ENCODE measurements around the gene BAIAP2. TPM values are rescaled to one million over a fixed set of nuclear protein-coding genes. Genes with fewer than 3 reads are reported as not detected.
A peak's percentile ranks its signal among the peaks of the same experiment; 100 is the strongest.

BAIAP2 gene
- total RNA-seq, 2 experiments from 2014 or later = 3.3 to 3.6 TPM

DNA sequence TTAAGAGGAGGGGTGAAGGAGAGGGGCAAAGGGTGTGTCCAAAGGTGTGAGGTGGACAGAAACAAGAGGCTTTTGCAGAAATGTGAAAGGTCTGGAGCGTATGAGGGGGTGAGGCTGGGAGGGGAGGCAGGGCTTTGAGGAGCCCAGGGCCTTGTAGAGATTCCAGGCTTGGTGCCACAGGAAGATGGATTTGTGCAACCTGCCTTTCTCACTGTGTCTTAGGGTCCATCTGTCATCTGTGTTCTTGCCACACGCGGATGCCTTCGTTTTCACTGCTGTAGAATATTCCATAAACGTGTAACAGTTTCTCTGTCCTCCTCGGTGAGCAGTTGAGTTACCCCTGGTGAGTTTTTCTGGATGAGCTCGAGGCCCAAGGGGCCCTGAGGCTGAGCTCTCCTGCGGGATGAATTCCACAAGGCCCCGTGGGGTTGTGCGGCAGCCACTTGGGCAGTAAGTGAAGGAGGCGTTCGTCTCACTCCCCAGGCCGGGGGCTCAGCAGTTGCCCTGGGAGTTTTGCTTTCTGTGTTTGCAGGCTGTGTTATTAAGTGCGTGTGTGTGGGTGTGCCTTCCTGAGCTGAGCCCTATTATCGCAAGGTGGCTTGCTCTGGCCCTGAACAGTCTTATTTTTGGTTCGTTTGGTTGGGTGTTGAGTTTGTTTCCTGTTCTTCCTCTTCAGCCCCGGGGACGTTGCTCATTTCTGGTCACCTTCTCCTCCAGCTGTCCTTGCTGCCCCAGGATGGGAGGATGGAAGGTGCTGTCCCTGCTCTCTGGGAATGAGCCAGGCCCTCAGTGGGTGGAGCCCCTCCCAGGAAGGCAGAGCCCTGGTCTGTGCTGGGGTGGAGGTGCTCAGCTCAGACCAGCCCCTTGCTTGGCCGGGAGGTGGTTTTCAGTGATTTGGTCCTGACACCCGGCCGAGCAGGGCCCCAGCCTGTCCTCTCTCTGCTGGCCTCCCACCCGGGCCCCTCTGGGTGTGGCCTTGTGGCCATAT, 28.4 kb downstream of the BAIAP2 start:
- peaks cover 2% of the 10 kb centered on the region for H3K4me1 Mint-ChIP-seq (ENCODE audit: low read depth)
- intact Hi-C loops (cut with micrococcal nuclease) = no loop called here
- no peak overlapping the region for H3K27ac Mint-ChIP-seq
- H3K27me3 Mint-ChIP-seq = no peaks in the 10 kb centered on the region
- H3K4me3 Mint-ChIP-seq = no peak overlapping the region
- no peaks in the 10 kb centered on the region for H3K36me3 Mint-ChIP-seq
- POLR2A ChIA-PET = no interaction called here
- DNase-seq = peak; percentile 19
- no peaks in the 10 kb centered on the region for H3K9me3 Mint-ChIP-seq
- CTCF ChIA-PET = interaction anchor here (1.2 kb wide), 1 partner anchor 40 kb away, joined by 4 read pairs; no protein-coding TSS in a partner anchor

DNA sequence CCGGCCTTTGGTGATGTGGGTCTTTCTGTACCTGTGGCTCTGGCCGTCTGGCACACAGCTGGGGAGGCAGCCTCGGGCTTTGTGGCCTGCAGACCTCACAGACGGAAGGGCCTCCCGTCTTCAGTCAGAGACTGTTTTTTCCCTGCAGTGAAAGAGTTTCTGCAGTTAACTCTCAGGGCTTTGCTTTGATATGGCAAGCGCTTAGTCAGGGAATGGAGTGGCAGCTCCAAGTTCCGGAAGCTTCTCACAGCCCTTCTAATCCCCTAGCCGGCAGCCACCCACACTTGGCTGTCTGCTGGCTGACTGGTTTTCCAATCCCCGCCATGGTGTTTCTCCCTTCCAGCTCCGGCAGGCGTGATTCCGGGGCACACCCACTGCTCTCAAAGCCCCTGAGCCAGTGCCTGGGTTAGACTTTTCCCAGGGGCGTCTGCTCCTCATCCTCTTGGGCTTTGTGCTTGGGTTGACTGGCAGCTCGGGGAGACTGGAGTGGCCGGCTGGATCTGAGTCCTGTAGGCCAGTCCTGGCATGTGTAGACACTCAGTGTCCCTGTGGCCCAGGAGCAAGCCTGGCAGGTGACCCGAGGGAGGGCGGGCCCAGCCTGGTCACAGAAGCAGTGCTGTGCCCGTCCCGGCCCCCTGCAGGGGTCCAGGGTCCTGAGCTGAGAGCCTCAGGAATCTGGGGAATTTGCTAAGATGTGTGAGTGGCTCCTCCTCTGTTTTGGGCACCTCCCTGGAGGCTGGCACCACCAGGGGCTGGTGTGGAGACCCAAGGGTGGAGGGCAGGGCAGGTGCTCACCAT, 29.9 kb downstream of the BAIAP2 start:
- Mint-ChIP-seq H3K36me3 (no peaks in the 10 kb centered on the region), H3K27me3 (no peaks in the 10 kb centered on the region), H3K4me1 (ENCODE audit: low read depth) (peaks cover 2% of the 10 kb centered on the region), H3K27ac (no peak overlapping the region), H3K4me3 (no peak overlapping the region), H3K9me3 (no peaks in the 10 kb centered on the region)
- CTCF ChIA-PET = interaction anchor here (1.0 to 1.2 kb wide), 2 partner anchors 37 to 41 kb away, joined by 3 to 4 read pairs; no protein-coding TSS in a partner anchor
- no peak for DNase-seq
- POLR2A ChIA-PET = no interaction called here
- intact Hi-C loops (cut with micrococcal nuclease) = no loop called here

DNA sequence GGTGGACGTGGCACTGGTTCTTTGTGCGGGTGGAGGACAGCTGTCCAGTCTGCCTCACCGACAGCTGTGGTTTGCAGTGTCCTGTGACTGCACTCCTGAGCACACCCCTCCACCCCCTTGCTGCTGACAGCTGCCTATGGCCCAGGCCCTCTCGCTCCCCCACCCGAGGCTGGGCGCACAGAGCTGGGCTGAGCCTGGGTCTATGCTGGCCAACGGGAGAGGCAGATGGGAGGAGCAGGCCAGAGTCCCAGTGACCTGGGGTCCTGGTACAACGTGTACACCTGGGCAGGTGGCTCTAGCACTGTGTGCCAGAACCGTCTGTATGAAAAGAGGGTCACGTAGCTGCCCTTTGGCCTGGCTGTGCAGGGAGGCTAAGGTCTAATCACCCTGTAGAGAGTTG, 30.5 kb downstream of the BAIAP2 start:
- Mint-ChIP-seq H3K27ac (no peak overlapping the region), H3K27me3 (no peaks in the 10 kb centered on the region), H3K4me1 (ENCODE audit: low read depth) (peaks cover 2% of the 10 kb centered on the region), H3K9me3 (no peaks in the 10 kb centered on the region), H3K4me3 (no peak overlapping the region), H3K36me3 (no peaks in the 10 kb centered on the region)
- ChIA-PET CTCF (no interaction called here), POLR2A (no interaction called here)
- intact Hi-C loops (cut with micrococcal nuclease) = no loop called here
- DNase-seq = no peak

GRCh38 chr17:81066072-81066471, 31.1 kb downstream of the BAIAP2 start:
- ChIA-PET POLR2A (no interaction called here), CTCF (no interaction called here)
- intact Hi-C loops (cut with micrococcal nuclease) = no loop called here
- H3K36me3 Mint-ChIP-seq = no peaks in the 10 kb centered on the region
- no peak overlapping the region for H3K27ac Mint-ChIP-seq
- H3K9me3 Mint-ChIP-seq = no peaks in the 10 kb centered on the region
- no peak for DNase-seq
- no peaks in the 10 kb centered on the region for H3K27me3 Mint-ChIP-seq
- H3K4me1 Mint-ChIP-seq (ENCODE audit: low read depth) = peaks cover 2% of the 10 kb centered on the region
- H3K4me3 Mint-ChIP-seq = no peak overlapping the region

GRCh38 chr17:81066771-81067315, 31.9 kb downstream of the BAIAP2 start:
- ChIA-PET CTCF (no interaction called here), POLR2A (no interaction called here)
- intact Hi-C loops (cut with micrococcal nuclease) = no loop called here
- H3K9me3 Mint-ChIP-seq = no peaks in the 10 kb centered on the region
- DNase-seq = no peak
- no peaks in the 10 kb centered on the region for H3K36me3 Mint-ChIP-seq
- H3K4me1 Mint-ChIP-seq (ENCODE audit: low read depth) = peaks cover 2% of the 10 kb centered on the region
- no peak overlapping the region for H3K27ac Mint-ChIP-seq
- H3K27me3 Mint-ChIP-seq = no peaks in the 10 kb centered on the region
- no peak overlapping the region for H3K4me3 Mint-ChIP-seq

DNA sequence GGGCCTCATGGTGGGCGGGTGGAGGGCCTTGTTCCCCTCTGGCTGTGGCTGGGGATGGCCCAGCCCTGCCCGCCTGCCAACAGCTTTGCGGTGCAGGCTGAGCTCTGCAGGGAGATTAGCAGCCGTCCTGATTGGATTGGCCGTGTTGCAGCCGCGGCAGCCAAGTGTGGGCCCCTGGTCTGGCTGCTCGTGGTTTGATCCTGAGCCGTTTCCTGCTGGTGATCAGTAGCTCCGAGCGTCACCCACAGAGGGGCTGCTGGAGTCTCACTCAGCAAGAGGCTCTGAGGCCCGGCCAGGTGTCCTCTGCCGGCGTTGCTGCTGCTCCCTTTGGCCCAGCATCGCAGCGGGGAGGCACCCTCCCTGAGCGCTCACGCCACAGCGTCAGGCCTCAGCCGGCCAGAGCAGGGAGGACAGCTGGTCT, 32.5 kb downstream of the BAIAP2 start:
- no peak for DNase-seq
- Mint-ChIP-seq H3K27me3 (no peaks in the 10 kb centered on the region), H3K4me1 (ENCODE audit: low read depth) (peaks cover 2% of the 10 kb centered on the region), H3K36me3 (no peaks in the 10 kb centered on the region), H3K27ac (no peak overlapping the region), H3K9me3 (no peaks in the 10 kb centered on the region), H3K4me3 (no peak overlapping the region)
- intact Hi-C loops (cut with micrococcal nuclease) = no loop called here
- ChIA-PET CTCF (no interaction called here), POLR2A (no interaction called here)

DNA sequence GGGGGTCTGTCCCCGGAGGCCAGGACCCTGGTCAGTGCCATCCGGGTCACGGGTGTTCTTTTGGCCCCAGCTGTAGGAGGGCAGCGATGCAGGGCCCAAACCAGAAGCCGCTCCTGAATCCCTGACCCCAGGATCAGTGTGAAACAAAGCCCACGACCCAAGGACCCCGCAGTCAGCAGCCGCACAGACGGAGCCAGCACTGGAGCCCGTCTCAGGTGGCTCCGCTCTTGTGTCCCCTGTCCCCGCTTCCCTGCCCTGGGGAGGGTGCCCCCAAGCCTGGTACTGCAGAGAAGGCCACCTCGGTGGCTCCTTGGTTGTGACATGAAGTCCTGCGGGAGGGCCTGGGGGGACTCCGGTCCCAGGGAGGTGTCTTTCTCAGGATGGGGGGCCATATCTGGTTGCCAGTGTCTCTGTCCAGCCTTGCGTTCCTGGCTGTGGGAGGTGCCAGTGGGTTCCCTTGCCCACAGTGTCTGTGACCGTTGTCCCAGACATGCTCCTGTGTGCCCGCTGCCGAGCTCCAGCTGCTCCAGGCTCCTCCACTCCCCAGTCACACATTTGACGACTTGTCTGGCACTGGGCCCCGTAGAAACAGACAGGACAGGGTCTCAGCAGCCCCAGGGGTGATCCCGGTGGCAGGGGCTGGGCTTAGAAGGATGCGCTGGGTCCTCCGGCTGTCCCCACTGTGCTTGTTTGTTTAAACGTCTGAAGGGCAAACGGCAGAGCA, 33.6 kb downstream of the BAIAP2 start:
- H3K9me3 Mint-ChIP-seq = no peaks in the 10 kb centered on the region
- intact Hi-C loops (cut with micrococcal nuclease) = no loop called here
- H3K4me1 Mint-ChIP-seq (ENCODE audit: low read depth) = peaks cover 2% of the 10 kb centered on the region
- H3K4me3 Mint-ChIP-seq = no peak overlapping the region
- no peaks in the 10 kb centered on the region for H3K36me3 Mint-ChIP-seq
- no peaks in the 10 kb centered on the region for H3K27me3 Mint-ChIP-seq
- CTCF ChIA-PET = no interaction called here
- no peak overlapping the region for H3K27ac Mint-ChIP-seq
- POLR2A ChIA-PET = no interaction called here
- DNase-seq = no peak

GRCh38 chr17:81069135-81069645, 34.2 kb downstream of the BAIAP2 start:
- Mint-ChIP-seq H3K36me3 (no peaks in the 10 kb centered on the region), H3K4me1 (ENCODE audit: low read depth) (no peaks in the 10 kb centered on the region), H3K9me3 (no peaks in the 10 kb centered on the region), H3K27me3 (no peaks in the 10 kb centered on the region), H3K27ac (no peak overlapping the region), H3K4me3 (no peak overlapping the region)
- ChIA-PET POLR2A (no interaction called here), CTCF (no interaction called here)
- DNase-seq = no peak
- intact Hi-C loops (cut with micrococcal nuclease) = no loop called here

GRCh38 chr17:81070541-81071246, 35.7 kb downstream of the BAIAP2 start:
- H3K27ac Mint-ChIP-seq = no peak overlapping the region
- no peaks in the 10 kb centered on the region for H3K9me3 Mint-ChIP-seq
- intact Hi-C loops (cut with micrococcal nuclease) = no loop called here
- no peaks in the 10 kb centered on the region for H3K27me3 Mint-ChIP-seq
- no peak overlapping the region for H3K4me3 Mint-ChIP-seq
- H3K4me1 Mint-ChIP-seq (ENCODE audit: low read depth) = no peaks in the 10 kb centered on the region
- H3K36me3 Mint-ChIP-seq = no peaks in the 10 kb centered on the region
- CTCF ChIA-PET = no interaction called here
- POLR2A ChIA-PET = no interaction called here
- no peak for DNase-seq

DNA sequence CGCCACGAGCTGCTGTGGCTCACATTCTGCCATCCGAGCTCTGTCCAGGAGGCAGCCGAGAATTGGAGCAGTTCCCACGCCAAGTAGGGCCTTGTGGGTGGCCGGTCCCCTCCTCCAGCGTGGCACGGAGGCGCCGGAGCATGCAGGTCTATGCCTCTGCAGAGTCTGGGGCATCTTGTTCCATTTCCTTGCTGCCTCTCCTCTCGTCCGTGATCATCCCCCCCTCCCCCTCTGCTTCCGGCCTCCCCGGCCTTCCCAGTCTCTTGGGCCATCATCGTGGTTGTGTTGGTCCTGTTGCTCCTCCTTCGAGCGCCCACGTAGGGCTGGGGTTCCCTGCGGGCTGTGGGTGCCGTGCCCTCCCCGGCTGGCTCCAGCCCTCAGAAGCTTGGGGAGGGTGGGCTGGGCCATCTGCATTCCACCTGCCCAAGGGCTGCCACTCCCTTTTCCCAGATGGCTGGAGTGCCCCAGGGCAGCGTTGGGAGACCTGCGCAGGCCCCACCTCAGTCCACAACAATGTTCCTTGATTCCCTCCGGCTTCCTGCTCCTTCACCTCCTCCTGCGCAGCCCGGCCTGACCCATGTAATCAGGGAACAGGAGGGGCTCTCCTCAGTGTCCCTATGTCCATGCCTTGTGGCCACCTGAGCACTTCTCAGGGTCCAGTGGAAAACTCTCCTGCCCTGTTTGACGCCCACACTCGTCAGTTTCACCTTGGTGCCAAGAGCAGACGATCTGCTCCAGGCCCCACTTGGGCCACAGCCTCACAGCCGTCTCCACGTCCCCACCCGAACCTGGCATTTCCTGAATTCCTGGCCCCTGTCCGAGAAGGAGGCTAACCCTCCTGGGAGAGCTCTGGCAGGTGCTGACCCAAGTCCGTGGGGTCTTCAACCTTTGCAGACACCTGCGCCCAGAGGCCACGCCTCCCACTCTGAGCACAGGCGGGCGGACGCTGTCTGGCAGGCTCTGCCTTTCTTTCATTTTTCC, 37.1 kb downstream of the BAIAP2 start:
- Mint-ChIP-seq H3K4me3 (no peak overlapping the region), H3K27ac (no peak overlapping the region), H3K36me3 (no peaks in the 10 kb centered on the region), H3K27me3 (no peaks in the 10 kb centered on the region), H3K4me1 (ENCODE audit: low read depth) (no peaks in the 10 kb centered on the region), H3K9me3 (no peaks in the 10 kb centered on the region)
- POLR2A ChIA-PET = no interaction called here
- CTCF ChIA-PET = no interaction called here
- DNase-seq = no peak
- intact Hi-C loops (cut with micrococcal nuclease) = no loop called here

All from activated CD4-positive, alpha-beta memory T cell treated with anti-CD3 and anti-CD28 coated beads for 36 hours (primary cell).